PC-9 (cell line): Measurements from ENCODE around the gene SLC26A4. TPM values are rescaled to one million over a fixed set of nuclear protein-coding genes. Genes with fewer than 3 reads are reported as not detected.

Experiments
- BruUV-seq: library from RNA; stranded (reverse); fragments of 400-500 nt; replicated peaks from 2 replicates; lab custom pipeline; 2021; lab: Mats Ljungman, UMichigan
- CTCF ChIA-PET: fragments of 300-600 bp; sonication (Branson Sonifier 250); formaldehyde crosslinking; loops from one replicate; lab custom pipeline; 2022; ENCODE audit warnings: antibody characterized with exemption; lab: Charles Lee
- POLR2A ChIA-PET: fragments of 300-600 bp; sonication (Branson Sonifier 250); formaldehyde crosslinking; loops from one replicate; lab custom pipeline; 2022; ENCODE audit warnings: antibody characterized with exemption; ENCODE audit not compliant: unreplicated experiment; lab: Charles Lee
- DNase-seq, 2 experiments: peaks; one replicate each; pipeline versions ENCODE4 v3.0.0 to v3.0.0-alpha.2; 2015 to 2022; ENCODE audit warnings: mixed read lengths in 1 of 2
- H2AFZ ChIP-seq: fragments of 200-600 bp; sonication (generic); 2 replicates; pipeline ENCODE4 v1.8.1; 2017; ENCODE audit warnings: antibody characterized with exemption
- H3F3A ChIP-seq: fragments of 200-600 bp; sonication (generic); 2 replicates; pipeline ENCODE4 v1.8.1; 2017; ENCODE audit warnings: antibody characterized with exemption, mild to moderate bottlenecking, low read depth; ENCODE audit not compliant: insufficient read depth
- H3K27ac ChIP-seq: fragments of 200-600 bp; sonication (generic); 2 replicates; pipeline ENCODE4 v1.6.1; 2016; ENCODE audit warnings: mixed run types
- H3K27me3 ChIP-seq: fragments of 200-600 bp; sonication (generic); 2 replicates; pipeline ENCODE4 v1.6.1; 2016; ENCODE audit warnings: low read depth, mixed run types; ENCODE audit not compliant: insufficient read depth
- H3K36me3 ChIP-seq: fragments of 200-600 bp; sonication (generic); 2 replicates; pipeline ENCODE4 v1.6.1; 2016; ENCODE audit warnings: low read depth, mixed run types
- H3K4me1 ChIP-seq: fragments of 200-600 bp; sonication (generic); replicated peaks from 2 replicates; pipeline ENCODE4 v1.6.1; 2016; ENCODE audit warnings: mixed run types; ENCODE audit not compliant: insufficient read depth
- H3K4me2 ChIP-seq: fragments of 200-600 bp; sonication (generic); 2 replicates; pipeline ENCODE4 v1.6.1; 2017; ENCODE audit warnings: mixed run types
- H3K4me3 ChIP-seq: fragments of 200-600 bp; sonication (generic); 2 replicates; pipeline ENCODE4 v1.6.1; 2016; ENCODE audit warnings: mixed run types
- H3K79me2 ChIP-seq: fragments of 200-600 bp; sonication (generic); 2 replicates; pipeline ENCODE4 v1.6.1; 2017; ENCODE audit warnings: low read depth, mixed run types
- H3K9me2 ChIP-seq: fragments of 200-600 bp; sonication (generic); 2 replicates; pipeline ENCODE4 v1.8.1; 2017; ENCODE audit warnings: mild to moderate bottlenecking; ENCODE audit not compliant: insufficient read depth
- H3K9me3 ChIP-seq: fragments of 200-600 bp; sonication (generic); 2 replicates; pipeline ENCODE4 v1.8.1; 2016; ENCODE audit warnings: low read depth; ENCODE audit not compliant: insufficient read depth
- H4K20me1 ChIP-seq: fragments of 200-600 bp; sonication (generic); 2 replicates; pipeline ENCODE4 v1.8.1; 2017; ENCODE audit not compliant: insufficient read depth
- CTCF ChIP-seq: fragments of 200-600 bp; sonication (generic); conservative IDR thresholded peaks from 2 replicates; pipeline ENCODE4 v1.6.1; 2017; ENCODE audit warnings: mixed run types, antibody characterized with exemption, mild to moderate bottlenecking, moderate library complexity
- EZH2 ChIP-seq: fragments of 200-600 bp; sonication (generic); IDR thresholded peaks from 2 replicates; pipeline ENCODE4 v1.8.0; 2017; ENCODE audit warnings: antibody characterized with exemption, low read depth
- intact Hi-C: fragments of 100-400 bp; cut with micrococcal nuclease; formaldehyde crosslinking; loops from one replicate; pipeline ENCODE4 v1.10.0; 2022; ENCODE audit not compliant: unreplicated experiment
- total RNA-seq: library from RNA; stranded (reverse); gene quantifications from 2 replicates; pipeline ENCODE4 v1.2.3, GENCODE V29; 2021

Gene SLC26A4
- total RNA-seq, 1 experiment from 2014 or later: 1.7 TPM

GRCh38 chr7:107642501-107642900 lies 18.1 kb upstream of the SLC26A4 start:
- Histone ChIP-seq H2AFZ (no peak overlapping the region), H3F3A (no peaks in the 10 kb centered on the region), H3K79me2 (no peaks in the 10 kb centered on the region), H3K4me3 (no peak overlapping the region), H3K4me2 (no peak overlapping the region), H3K27me3 (no peaks in the 10 kb centered on the region), H3K36me3 (no peaks in the 10 kb centered on the region), H3K27ac (no peak overlapping the region), H3K9me3 (no peaks in the 10 kb centered on the region; the same call in 1 of the 2 replicates), H3K9me2 (no peaks in the 10 kb centered on the region), H3K4me1 (0 out of 2 replicates have a peak, but pooled peaks cover 3% of the 10 kb centered on the region), H4K20me1 (no peaks in the 10 kb centered on the region)
- ChIA-PET POLR2A (no interaction called here), CTCF (no interaction called here)
- intact Hi-C loops: no loop called here
- TF ChIP-seq CTCF: no peak
- TF ChIP-seq EZH2: no peak
- DNase-seq: no peak
- no TSS peak for BruUV-seq

- CTCF ChIA-PET: no interaction called here
- H3K4me2 ChIP-seq: no peak overlapping the region
These were observed 17.2 kb upstream of the SLC26A4 start for GRCh38 chr7:107643407-107643806.

GRCh38 chr7:107643938-107644308 lies 16.7 kb upstream of the SLC26A4 start:
- Histone ChIP-seq H4K20me1 (no peaks in the 10 kb centered on the region), H3K27me3 (no peaks in the 10 kb centered on the region), H3F3A (no peaks in the 10 kb centered on the region), H3K9me2 (no peaks in the 10 kb centered on the region), H3K27ac (no peak overlapping the region), H3K4me2 (no peak overlapping the region), H3K79me2 (no peaks in the 10 kb centered on the region), H3K36me3 (no peaks in the 10 kb centered on the region), H2AFZ (no peak overlapping the region), H3K4me1 (0 out of 2 replicates have a peak, but pooled peaks cover 3% of the 10 kb centered on the region), H3K9me3 (no peaks in the 10 kb centered on the region; the same call in 1 of the 2 replicates), H3K4me3 (no peak overlapping the region)
- CTCF ChIA-PET: no interaction called here
- TF ChIP-seq EZH2 (no peak), CTCF (no peak)
- POLR2A ChIA-PET: no interaction called here
- intact Hi-C loops: no loop called here
- no peak for DNase-seq
- BruUV-seq: no TSS peak

More at GRCh38 chr7:107643407-107643806, 17.2 kb upstream of the SLC26A4 start:
- Histone ChIP-seq H3K27ac (no peak overlapping the region), H3K4me3 (no peak overlapping the region), H3K79me2 (no peaks in the 10 kb centered on the region), H3K4me1 (0 out of 2 replicates have a peak, but pooled peaks cover 3% of the 10 kb centered on the region), H3F3A (no peaks in the 10 kb centered on the region), H2AFZ (no peak overlapping the region), H3K9me2 (no peaks in the 10 kb centered on the region), H3K36me3 (no peaks in the 10 kb centered on the region), H3K9me3 (no peaks in the 10 kb centered on the region; the same call in 1 of the 2 replicates), H3K27me3 (no peaks in the 10 kb centered on the region), H4K20me1 (no peaks in the 10 kb centered on the region)
- TF ChIP-seq EZH2 (no peak), CTCF (peak; percentile 32; the same call in 1 of the 2 replicates)
- BruUV-seq: no TSS peak
- POLR2A ChIA-PET: no interaction called here
- intact Hi-C loops: no loop called here
- no peak for DNase-seq
